HL-60 (cell line): Measurements from ENCODE around the gene SENP1.

ENCODE experiments used
- POLR2AphosphoS5 ChIP-seq: IDR thresholded peaks from 2 replicates; pipeline ENCODE4 v1.6.1; 2012; ENCODE audit warnings: low read depth
- TF ChIP-seq, protein P1 (sequence below): IDR thresholded peaks from one replicate; pipeline ENCODE4 v1.5.1; 2011; ENCODE audit warnings: low read length, control low read depth, inconsistent platforms; ENCODE audit not compliant: insufficient read depth

GRCh38 chr12:48072266-48072665 lies 33.6 kb downstream of the SENP1 start:
- TF ChIP-seq, protein P1, sequence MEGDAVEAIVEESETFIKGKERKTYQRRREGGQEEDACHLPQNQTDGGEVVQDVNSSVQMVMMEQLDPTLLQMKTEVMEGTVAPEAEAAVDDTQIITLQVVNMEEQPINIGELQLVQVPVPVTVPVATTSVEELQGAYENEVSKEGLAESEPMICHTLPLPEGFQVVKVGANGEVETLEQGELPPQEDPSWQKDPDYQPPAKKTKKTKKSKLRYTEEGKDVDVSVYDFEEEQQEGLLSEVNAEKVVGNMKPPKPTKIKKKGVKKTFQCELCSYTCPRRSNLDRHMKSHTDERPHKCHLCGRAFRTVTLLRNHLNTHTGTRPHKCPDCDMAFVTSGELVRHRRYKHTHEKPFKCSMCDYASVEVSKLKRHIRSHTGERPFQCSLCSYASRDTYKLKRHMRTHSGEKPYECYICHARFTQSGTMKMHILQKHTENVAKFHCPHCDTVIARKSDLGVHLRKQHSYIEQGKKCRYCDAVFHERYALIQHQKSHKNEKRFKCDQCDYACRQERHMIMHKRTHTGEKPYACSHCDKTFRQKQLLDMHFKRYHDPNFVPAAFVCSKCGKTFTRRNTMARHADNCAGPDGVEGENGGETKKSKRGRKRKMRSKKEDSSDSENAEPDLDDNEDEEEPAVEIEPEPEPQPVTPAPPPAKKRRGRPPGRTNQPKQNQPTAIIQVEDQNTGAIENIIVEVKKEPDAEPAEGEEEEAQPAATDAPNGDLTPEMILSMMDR = no peak
- TF ChIP-seq POLR2AphosphoS5 = no peak
